GM19328 (cell line): Measurements from ENCODE around the gene HERC4.

Experiments
- ATAC-seq: cut with Tn5 transposase; IDR thresholded peaks from one replicate; pipeline ENCODE4 v1.9.1; 2021; ENCODE audit warnings: mild to moderate bottlenecking, moderate library complexity; ENCODE audit not compliant: unreplicated experiment

Gene HERC4, protein sequence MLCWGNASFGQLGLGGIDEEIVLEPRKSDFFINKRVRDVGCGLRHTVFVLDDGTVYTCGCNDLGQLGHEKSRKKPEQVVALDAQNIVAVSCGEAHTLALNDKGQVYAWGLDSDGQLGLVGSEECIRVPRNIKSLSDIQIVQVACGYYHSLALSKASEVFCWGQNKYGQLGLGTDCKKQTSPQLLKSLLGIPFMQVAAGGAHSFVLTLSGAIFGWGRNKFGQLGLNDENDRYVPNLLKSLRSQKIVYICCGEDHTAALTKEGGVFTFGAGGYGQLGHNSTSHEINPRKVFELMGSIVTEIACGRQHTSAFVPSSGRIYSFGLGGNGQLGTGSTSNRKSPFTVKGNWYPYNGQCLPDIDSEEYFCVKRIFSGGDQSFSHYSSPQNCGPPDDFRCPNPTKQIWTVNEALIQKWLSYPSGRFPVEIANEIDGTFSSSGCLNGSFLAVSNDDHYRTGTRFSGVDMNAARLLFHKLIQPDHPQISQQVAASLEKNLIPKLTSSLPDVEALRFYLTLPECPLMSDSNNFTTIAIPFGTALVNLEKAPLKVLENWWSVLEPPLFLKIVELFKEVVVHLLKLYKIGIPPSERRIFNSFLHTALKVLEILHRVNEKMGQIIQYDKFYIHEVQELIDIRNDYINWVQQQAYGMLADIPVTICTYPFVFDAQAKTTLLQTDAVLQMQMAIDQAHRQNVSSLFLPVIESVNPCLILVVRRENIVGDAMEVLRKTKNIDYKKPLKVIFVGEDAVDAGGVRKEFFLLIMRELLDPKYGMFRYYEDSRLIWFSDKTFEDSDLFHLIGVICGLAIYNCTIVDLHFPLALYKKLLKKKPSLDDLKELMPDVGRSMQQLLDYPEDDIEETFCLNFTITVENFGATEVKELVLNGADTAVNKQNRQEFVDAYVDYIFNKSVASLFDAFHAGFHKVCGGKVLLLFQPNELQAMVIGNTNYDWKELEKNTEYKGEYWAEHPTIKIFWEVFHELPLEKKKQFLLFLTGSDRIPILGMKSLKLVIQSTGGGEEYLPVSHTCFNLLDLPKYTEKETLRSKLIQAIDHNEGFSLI

DNA sequence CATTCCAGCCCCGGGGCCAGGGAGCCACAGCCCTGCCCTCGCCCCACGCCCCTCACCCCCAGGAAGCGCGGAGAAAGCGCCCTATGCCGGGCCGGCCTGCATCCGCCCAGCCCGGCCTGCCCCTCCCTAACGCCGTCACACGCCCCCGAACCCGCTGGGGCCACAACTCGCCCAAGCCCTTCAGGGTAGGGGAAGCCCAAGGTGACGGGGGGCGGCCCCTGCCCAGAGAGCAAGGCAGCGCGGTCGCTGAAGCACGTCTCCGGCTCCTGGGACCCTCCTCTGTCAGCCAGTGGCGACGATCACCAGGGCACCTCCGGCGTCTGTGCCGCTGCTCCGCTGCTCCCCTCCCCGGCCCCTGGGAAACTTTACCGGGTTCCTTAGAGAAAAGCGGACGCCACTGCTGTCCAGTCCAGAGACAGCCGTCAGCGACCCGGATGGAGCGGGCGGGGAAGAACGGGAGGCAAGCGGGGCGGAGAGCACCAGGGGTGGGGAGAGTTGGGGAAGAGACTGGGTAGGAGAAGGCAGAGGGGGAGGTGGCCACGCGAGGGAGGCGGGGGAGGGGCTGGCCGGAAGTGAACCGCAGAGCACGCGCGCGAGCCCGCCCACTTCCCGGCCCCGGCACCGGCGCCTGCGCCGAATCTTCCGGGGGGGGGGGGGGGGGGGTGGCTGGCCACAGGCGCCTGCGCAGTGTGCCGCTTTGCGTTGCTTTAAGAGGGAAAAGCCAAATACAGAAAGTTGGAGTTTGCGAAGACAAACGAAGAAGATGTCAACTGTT, at the start of gene HERC4:
Gene HERC4 (minus strand): TSS at position 509 of the 775 bp plus-strand sequence. CDS start 2,175 bp downstream, outside the sequence.
- peak; percentile 86 for ATAC-seq

DNA sequence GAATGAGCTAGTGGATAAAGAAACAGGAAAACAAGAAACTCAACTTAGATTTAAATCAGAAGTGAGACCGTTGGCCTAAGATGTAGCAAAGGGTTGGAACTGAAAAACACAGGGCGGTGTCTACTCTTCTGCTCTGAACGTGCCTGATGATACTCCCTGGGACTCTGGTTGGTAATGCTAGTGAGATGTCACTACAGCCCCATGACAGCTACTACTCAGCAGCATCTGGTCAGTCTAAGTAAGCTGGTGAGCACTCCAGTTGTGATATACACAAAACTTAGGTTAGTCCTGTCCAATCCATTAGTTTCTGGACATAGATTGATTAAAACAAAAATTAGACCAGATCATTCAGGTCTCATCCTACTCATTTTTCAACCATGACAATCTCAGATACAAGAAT, 49.6 kb upstream of the HERC4 start:
- ATAC-seq: no peak

DNA sequence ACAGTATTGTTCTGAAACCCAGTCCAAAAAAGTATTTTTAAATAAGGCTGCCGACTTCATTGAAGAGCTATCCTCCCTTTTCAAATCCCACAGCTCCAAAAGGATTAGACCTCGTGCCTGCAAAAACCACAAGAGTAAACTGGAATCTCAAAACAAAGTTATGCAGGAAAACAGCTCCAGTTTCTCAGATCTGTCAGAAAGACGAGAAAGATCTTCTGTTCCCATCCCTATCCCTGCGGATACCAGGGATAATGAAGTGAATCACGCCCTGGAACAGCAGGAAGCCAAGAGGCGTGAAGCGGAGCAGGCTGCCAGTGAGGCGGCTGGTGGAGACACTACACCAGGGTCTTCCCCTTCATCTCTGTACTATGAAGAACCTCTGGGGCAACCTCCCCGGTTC, 46.8 kb upstream of the HERC4 start:
- no peak for ATAC-seq

DNA sequence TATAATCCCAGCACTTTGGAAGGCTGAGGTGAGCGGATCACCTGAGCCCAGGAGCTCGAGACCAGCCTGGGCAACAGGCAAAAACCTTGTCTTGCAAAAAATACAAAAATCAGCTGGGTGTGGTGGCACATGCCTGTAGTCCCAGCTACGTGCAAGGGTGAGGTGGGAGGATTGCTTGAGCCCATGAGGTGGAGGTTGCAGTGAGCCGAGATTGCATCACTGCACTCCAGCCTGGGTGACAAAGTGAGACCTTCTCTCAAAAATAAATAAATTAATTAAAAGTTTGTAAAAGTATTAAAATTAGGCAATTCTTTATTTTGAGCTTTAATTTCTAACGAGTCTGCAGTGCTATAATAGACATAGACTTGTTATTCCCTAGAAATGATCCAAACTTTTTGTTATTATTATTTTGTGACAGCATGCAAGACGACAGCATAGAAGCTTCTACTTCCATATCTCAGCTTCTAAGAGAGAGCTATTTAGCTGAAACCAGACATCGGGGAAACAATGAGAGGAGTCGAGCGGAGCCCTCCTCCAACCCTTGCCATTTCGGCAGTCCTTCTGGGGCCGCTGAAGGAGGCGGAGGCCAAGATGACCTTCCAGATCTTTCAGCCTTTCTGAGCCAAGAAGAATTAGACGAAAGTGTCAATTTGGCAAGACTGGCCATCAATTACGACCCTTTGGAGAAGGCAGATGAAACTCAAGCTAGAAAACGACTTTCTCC, 46.1 kb upstream of the HERC4 start:
- ATAC-seq: no peak

DNA sequence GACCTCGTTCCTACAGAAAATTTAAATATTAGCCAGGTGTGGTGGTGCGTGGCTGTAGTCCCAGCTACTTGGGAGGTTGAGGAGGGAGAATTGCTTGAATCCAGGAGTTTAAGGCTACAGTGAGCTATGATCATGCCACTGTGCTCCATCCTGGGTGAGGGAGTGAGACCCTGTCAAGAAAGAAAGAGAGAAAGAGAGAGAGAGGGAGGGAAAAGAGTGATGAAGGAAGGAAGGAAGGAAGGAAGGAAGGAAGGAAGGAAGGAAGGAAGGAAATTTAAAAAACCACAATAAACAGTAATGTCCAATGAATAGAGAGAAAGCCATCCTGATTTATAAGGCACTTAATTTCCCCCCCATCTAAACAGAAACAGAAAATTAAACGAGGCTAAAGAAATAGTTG, 43.6 kb upstream of the HERC4 start:
- ATAC-seq: no peak

DNA sequence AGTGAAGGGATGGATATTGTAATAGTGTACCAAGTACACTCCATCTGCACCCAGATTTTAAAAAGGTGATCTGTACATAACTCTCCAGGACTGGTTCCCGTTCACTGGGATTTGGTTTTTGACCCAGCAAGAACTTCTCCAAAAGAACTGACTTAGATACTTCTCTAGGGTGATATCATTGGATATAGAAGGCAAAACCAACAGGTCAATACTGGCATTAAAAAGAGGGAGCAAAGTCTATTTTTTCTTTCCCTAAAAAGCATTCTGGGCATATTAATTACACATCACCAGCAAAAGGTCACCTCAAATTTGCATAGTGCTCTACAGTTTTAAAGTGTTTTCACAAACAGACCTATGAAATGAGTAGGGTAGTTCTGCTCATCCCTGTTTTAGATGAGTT, 37.8 kb upstream of the HERC4 start:
- no peak for ATAC-seq

DNA sequence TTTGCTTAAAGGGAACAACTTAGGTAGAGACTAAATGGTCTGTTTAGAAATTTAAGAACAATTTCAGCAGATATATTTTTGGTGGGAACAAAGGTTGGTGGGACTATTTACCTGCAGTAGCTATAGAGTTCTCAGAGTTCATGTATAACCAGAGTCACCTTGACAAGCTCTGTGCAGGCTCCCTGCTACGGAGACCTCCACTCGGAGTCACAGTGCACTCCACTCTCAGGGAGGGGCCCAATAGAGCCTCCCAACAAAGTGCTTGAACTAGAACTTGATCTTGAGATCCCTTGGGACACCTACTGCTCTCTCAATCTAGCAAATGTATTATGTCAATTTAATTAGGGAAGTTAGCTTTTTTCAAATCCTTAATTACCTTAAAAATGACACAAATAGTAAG, 36.5 kb upstream of the HERC4 start:
- ATAC-seq: no peak

DNA sequence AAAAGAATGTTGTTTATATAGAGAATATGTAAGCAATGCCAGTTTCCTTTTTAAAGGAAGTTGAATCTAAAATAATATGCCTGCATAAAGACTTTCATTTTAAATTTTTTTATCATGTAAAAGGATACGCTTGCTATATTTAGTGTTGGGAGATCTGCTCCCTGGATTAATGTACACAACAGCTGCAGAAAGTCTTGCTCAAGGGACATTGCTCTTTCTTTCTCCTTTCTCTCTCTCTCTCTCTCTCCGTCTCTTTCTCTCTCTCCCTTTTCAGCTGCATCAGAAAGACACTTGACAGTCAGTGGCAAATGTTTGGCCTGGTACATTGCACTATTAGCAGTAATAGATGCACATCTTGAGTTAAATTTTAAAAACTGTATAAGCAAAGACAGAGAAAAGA, 34.9 kb upstream of the HERC4 start:
- no peak for ATAC-seq

DNA sequence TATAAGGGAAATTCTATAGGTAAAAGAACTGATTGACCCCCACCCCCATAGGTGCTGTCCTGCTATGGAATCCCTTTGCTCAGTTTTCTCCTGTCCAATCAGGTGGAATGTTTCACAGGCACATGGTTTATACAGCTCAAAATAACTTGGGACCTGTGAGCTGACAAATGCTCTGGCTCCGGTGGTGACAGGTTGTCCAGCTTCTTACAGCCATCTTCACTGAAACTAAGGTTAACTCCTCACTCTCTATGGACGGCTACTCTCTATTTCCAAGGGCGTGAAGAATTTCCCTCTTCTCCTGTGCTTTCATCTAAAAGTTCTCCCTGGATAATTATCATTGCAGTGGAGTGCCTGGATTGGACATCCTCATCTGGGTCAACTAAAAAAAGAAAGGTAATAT, 34.2 kb upstream of the HERC4 start, which contains the start of gene MYPN:
Gene MYPN (plus strand): TSS at position 158 of the 400 bp plus-strand sequence. CDS start 11,951 bp downstream, outside the sequence.
- ATAC-seq: no peak

DNA sequence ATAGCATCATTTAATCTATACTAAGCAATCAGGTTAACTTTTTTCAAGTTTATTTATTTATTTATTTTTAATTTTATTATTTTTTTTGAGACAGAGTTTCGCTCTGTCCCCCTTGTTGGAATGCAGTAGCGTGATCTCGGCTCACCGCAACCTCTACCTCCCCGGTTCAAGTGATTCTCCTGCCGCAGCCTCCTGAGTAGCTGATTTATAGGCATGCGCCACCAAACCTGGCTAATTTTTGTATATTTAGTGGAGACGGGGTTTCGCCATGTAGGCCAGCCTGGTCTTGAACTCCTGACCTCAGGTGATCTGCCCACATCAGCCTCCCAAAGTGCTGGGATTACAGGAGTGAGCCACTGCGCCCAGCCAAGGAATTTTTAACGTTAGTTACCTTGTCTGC, 33.6 kb upstream of the HERC4 start:
- no peak for ATAC-seq

DNA sequence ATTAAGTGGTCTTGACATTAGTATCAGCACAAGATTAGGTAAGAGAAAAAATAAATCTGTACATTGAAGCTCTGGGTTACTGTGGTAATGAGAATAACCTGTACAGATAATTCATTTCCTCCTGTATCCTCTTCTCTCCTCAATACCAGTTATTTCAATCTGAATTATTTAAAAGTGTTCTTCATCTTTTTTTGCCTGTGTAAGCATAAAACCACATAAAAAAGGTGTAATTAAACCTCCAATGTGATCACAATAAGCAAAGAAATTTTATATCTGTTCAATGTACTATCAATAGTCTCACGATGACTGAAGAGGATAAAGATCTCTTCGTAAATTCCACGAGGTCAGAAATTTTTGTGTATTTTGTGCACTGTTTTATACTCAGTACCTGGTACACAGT, 33.0 kb upstream of the HERC4 start:
- ATAC-seq: no peak

DNA sequence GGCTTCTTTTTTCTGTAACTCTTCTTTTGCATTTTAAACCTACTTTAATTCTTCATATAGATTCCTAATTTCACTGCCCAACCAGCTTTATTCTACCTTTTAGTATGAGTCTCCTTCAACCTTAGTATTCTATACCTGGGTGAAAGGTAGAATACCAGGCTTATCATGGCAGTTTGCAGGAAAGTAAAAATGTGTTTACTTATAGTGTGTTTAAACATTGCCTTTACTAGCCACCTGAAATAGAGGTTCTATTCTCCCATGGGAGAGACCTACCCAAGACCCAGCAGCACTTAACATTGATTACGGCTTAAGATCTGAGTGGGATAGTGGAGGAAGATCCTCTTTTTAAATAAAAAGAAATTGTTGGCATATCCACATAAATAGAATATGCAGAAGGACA, 32.6 kb upstream of the HERC4 start:
- ATAC-seq: no peak

DNA sequence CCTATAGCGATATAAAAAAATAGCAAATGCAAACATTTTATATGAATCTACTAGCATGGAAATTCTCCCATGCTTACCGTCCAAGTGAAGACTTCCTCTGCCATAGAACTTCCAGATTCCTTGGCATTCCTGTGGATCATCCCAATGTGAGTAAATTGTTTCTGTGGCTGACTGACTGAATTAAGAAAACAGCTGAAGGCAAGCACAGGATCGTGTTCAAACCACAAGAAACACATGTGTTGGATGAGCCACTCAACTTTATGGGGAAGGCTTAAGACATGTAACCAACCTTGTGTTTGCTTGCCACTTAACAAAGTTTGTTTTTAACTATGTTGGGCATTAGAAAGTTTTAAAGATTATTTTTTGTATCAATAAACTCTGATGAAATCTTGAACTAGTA, 31.6 kb upstream of the HERC4 start:
- ATAC-seq: no peak

DNA sequence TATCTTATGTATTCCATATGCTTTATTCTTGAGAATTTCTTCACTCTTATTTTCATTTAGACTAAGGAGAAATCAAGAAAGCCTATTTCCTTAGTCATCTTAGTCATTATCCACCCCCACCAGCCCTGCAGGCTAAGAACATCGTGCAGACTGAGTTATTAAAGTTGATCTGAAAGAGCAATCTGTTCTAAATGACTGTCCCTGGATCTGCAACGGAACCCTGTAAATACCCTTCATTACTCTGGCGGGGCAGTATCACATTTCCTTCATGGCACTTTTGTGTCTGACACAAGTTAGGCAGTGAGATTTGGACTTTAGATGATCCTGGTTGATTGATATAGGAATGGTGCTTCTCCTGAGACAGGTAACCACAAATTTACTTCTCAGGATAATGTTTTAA, 30.7 kb upstream of the HERC4 start:
- ATAC-seq: no peak

DNA sequence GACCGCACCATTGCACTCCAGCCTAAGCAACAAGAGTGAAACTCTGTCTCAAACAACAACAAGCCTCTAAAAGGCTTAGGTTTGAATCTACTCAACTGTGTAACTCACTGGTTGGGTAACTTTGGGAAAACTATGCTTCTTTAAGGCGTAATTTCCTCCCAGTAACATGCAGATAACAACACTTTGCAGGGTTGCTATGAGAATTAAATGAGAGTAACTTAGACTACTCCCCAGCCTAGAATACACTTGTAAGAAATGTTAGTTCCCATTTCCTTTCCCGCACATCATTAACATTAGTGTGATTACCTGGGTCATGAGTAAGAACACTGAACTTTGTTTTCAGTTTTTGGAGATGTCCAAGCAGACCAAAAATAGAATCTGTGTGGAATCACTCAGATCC, 28.8 kb upstream of the HERC4 start:
- no peak for ATAC-seq

DNA sequence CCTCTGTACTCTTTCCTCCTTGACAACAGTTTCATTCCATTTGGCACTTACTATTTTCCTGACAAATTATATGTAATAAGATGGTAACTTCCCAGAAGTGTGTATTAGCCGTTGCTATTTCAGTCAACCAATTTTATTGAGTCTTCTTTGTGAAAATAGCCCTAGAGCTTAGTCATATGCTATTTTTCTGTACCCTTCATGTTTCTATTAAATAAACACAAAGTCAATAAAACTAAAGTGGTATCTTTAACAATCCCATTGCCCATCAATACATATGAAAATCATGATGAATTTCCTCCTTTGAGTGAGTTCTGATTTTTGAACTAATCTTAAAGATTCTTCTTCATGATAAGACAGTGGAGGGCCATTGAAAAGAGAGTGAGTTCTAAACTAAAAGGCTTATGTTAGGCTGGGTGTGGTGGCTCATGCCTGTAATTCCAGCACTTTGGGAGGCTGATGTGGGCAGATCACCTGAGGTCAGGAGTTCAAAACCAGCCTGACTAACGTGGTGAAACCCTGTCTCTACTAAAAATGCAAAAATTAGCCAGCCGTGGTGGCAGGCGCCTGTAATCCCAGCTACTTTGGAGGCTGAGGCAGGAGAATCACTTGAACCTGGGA, 28.3 kb upstream of the HERC4 start:
- ATAC-seq: no peak

DNA sequence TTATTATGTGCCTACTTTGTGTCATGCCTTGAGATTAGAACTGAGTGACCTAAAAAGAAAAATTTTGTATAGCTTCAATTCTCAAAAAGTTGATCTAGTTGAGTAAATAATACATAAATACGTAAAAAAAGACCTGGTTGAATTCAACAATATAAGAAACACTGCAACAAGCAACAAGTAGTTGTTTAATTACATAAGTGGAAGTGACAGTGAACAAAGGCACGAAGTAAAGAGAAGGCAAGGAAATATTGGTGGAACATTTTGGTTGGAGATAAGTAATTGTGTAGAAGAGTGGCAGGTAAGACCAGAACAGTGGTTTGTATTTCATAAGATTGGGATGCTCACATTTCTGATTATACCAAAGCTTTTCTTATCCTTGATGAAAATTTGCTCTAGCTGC, 26.0 kb upstream of the HERC4 start:
- ATAC-seq: no peak

DNA sequence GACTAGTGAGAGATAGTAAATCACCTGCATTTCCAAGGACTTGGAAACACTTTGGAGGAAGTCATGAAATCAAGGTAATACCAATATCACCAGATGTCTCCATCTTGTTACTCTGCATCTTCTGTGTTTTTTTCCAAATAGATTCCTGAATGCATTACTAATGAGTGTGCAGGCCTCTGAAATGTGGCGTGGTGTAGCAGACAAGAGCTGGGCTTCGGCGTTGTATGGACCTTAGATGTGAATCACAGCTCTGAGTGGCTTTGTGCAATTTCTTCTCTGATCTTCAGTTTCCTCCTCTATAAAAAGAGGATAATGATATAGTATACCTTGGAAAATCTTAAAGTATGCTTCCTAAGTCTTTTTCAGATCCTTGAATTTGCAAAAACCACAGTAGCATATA, 24.7 kb upstream of the HERC4 start:
- no peak for ATAC-seq

DNA sequence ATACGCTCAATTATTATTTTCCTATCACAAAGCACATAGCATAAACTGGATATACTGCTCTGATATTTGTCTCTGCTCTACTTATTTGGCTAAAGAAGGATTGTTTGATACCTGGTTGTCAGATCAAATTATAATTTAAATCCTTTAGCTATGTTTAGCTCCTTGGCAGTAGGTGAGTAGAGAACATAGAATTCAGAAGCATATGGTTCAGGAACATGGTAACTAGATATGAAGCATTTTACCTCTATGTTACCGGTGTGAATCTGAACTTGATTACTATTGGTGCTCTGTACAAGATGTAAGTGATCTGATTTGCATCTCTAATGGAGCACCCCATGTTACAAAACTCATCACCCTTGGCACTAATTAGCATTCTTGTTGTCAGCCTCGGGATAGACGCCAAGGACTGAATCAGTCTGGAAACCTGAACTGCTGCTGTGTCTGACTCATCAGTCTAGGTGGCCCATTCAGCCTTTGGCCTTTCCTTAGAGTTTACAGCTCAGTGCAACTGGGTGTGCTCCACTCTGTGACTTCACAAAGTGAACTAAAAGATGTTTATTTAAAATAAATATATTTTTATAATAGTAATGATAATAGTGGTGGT, 21.9 kb upstream of the HERC4 start:
- no peak for ATAC-seq
